DOHH2 (cell line): Measurements from ENCODE around the gene VIT.
"Not testable (repeated sequence)": the region's sequence is repeated elsewhere in the genome, so short reads cannot be mapped to it uniquely, and the experiment has no call there.

Experiments
- H3F3A ChIP-seq: fragments of 200-600 bp; sonication (generic), shearing (Covaris generic); 2 replicates; pipeline ENCODE4 v1.6.0; 2016; ENCODE audit warnings: antibody characterized with exemption, mild to moderate bottlenecking; ENCODE audit not compliant: control insufficient read depth, insufficient read depth
- H3K27ac ChIP-seq: fragments of 200-600 bp; sonication (generic); 2 replicates; pipeline ENCODE4 v1.5.1; 2014; ENCODE audit warnings: low read depth, mild to moderate bottlenecking, low read length, moderate library complexity
- H3K27me3 ChIP-seq: fragments of 200-600 bp; sonication (generic); 2 replicates; pipeline ENCODE4 v1.6.1; 2014; ENCODE audit warnings: mild to moderate bottlenecking, low read length, mixed read lengths; ENCODE audit not compliant: control insufficient read depth
- H3K36me3 ChIP-seq: fragments of 200-600 bp; sonication (generic); 2 replicates; pipeline ENCODE4 v1.6.1; 2014; ENCODE audit warnings: mild to moderate bottlenecking, low read length, moderate library complexity, mixed read lengths; ENCODE audit not compliant: control insufficient read depth
- H3K4me1 ChIP-seq: fragments of 200-600 bp; sonication (generic); 2 replicates; pipeline ENCODE4 v1.6.1; 2014; ENCODE audit warnings: mild to moderate bottlenecking, low read length, mixed read lengths; ENCODE audit not compliant: control insufficient read depth
- H3K4me2 ChIP-seq: fragments of 200-600 bp; sonication (generic); 2 replicates; pipeline ENCODE4 v1.6.0; 2014; ENCODE audit warnings: mild to moderate bottlenecking, low read length, moderate library complexity
- H3K4me3 ChIP-seq: fragments of 200-600 bp; sonication (generic); 2 replicates; pipeline ENCODE4 v1.5.1; 2014; ENCODE audit warnings: mild to moderate bottlenecking, low read length, mixed read lengths
- H3K79me2 ChIP-seq: fragments of 200-600 bp; sonication (generic); 2 replicates; pipeline ENCODE4 v1.6.1; 2014; ENCODE audit warnings: mild to moderate bottlenecking, low read length, mixed read lengths; ENCODE audit not compliant: control insufficient read depth
- H3K9me2 ChIP-seq: fragments of 200-600 bp; sonication (generic); replicated peaks from 2 replicates; pipeline ENCODE4 v1.6.1; 2014; ENCODE audit warnings: mild to moderate bottlenecking, low read length, mixed read lengths; ENCODE audit not compliant: control insufficient read depth
- H3K9me3 ChIP-seq: fragments of 200-600 bp; sonication (generic); 2 replicates; pipeline ENCODE4 v1.6.1; 2014; ENCODE audit warnings: antibody characterized with exemption, low read length, mixed read lengths; ENCODE audit not compliant: control insufficient read depth, insufficient read depth
- H4K20me1 ChIP-seq: fragments of 200-600 bp; sonication (generic); 2 replicates; pipeline ENCODE4 v1.6.0; 2014; ENCODE audit warnings: low read depth, mild to moderate bottlenecking, antibody characterized with exemption, low read length, moderate library complexity; ENCODE audit not compliant: control insufficient read depth, insufficient read depth
- EZH2phosphoT487 ChIP-seq: fragments of 200-600 bp; sonication (generic); IDR thresholded peaks from 2 replicates; pipeline ENCODE4 v1.6.1; 2017; ENCODE audit warnings: borderline replicate concordance, mild to moderate bottlenecking, antibody characterized with exemption, low read length, moderate library complexity, mixed read lengths
- TF ChIP-seq, protein P1 (sequence below): fragments of 200-600 bp; sonication (generic); IDR thresholded peaks from one replicate; pipeline ENCODE4 v1.5.1; 2014; ENCODE audit warnings: antibody characterized with exemption, mild to moderate bottlenecking, low read depth, low read length; ENCODE audit not compliant: poor library complexity, severe bottlenecking

The VIT gene

DNA sequence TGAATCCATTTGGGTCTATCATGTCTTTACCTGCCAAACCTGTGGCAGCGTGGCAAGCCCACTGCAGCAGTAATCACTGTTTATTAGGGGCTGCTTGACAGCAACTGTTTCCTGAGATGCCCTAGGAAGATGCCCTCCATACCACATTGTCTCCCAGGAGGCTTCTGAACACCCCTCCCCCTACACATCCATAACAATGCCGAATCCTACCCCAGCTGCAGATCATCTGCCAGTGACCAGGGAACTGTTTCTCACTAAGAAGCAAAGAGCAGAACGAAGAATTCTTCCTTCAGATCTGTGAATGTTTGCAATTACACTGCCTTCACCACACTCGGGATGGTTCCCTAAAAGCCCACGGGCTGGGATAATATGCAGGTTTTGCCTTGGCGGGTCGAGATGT lies 127.8 kb downstream of the VIT start:
- H3K27me3 ChIP-seq, result no peaks in the 10 kb centered on the region; the same call in 1 of the 2 replicates
- no peaks in the 10 kb centered on the region for H3K9me2 ChIP-seq
- H3K4me1 ChIP-seq, result no peaks in the 10 kb centered on the region
- TF ChIP-seq EZH2phosphoT487, result no peak
- TF ChIP-seq, protein P1, sequence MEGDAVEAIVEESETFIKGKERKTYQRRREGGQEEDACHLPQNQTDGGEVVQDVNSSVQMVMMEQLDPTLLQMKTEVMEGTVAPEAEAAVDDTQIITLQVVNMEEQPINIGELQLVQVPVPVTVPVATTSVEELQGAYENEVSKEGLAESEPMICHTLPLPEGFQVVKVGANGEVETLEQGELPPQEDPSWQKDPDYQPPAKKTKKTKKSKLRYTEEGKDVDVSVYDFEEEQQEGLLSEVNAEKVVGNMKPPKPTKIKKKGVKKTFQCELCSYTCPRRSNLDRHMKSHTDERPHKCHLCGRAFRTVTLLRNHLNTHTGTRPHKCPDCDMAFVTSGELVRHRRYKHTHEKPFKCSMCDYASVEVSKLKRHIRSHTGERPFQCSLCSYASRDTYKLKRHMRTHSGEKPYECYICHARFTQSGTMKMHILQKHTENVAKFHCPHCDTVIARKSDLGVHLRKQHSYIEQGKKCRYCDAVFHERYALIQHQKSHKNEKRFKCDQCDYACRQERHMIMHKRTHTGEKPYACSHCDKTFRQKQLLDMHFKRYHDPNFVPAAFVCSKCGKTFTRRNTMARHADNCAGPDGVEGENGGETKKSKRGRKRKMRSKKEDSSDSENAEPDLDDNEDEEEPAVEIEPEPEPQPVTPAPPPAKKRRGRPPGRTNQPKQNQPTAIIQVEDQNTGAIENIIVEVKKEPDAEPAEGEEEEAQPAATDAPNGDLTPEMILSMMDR, result no peak
- no peaks in the 10 kb centered on the region for H3F3A ChIP-seq
- H3K27ac ChIP-seq, result no peak overlapping the region
- no peaks in the 10 kb centered on the region for H3K9me3 ChIP-seq
- no peaks in the 10 kb centered on the region for H4K20me1 ChIP-seq
- no peaks in the 10 kb centered on the region for H3K79me2 ChIP-seq
- H3K36me3 ChIP-seq, result no peaks in the 10 kb centered on the region
- no peak overlapping the region for H3K4me3 ChIP-seq
- H3K4me2 ChIP-seq, result no peak overlapping the region

- not testable (repeated sequence) for H3K27me3 ChIP-seq, H3K4me2 ChIP-seq, H4K20me1 ChIP-seq, H3K9me2 ChIP-seq, H3K4me3 ChIP-seq, H3K27ac ChIP-seq, H3K36me3 ChIP-seq, H3K4me1 ChIP-seq, H3F3A ChIP-seq, H3K79me2 ChIP-seq, H3K9me3 ChIP-seq
Observed at GRCh38 chr2:36824683-36825082, 128.2 kb downstream of the VIT start.

DNA sequence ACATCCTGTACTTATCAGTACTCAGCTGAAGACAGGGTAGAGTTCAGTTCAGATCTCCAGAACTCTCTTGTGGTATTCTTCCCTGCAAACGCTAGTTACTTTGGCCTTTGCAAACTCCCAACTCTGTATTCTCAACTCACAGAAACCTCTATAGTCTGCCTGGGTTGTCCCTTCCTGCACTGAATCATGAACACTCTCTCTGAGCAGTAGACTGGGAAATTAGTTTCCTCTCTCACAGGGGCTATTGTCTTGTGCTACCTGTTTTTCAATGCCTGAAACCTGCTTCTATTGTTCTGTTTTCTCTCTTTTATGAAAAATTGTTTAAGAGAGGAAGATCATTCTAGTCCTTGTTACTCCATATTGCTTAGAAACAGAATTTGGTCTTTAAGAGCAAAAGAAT lies 134.7 kb downstream of the VIT start:
- H3K4me3 ChIP-seq, result no peak overlapping the region
- H3K79me2 ChIP-seq, result no peaks in the 10 kb centered on the region

GRCh38 chr2:36834203-36834602 lies 137.7 kb downstream of the VIT start:
- no peaks in the 10 kb centered on the region for H3K27me3 ChIP-seq
- H3K9me3 ChIP-seq, result no peaks in the 10 kb centered on the region
- TF ChIP-seq, protein P1, result no peak
- no peak for TF ChIP-seq EZH2phosphoT487
- no peak overlapping the region for H3K27ac ChIP-seq
- H3K9me2 ChIP-seq, result no peaks in the 10 kb centered on the region
- H3K4me2 ChIP-seq, result no peak overlapping the region
- H4K20me1 ChIP-seq, result no peaks in the 10 kb centered on the region
- no peak overlapping the region for H3K4me3 ChIP-seq
- no peaks in the 10 kb centered on the region for H3K36me3 ChIP-seq
- H3K79me2 ChIP-seq, result no peaks in the 10 kb centered on the region
- H3K4me1 ChIP-seq, result no peaks in the 10 kb centered on the region
- H3F3A ChIP-seq, result no peaks in the 10 kb centered on the region

More for the DNA sequence above, 134.7 kb downstream of the VIT start:
- H3K4me1 ChIP-seq, result no peaks in the 10 kb centered on the region
- no peaks in the 10 kb centered on the region for H3K9me3 ChIP-seq
- H3K27ac ChIP-seq, result no peak overlapping the region
- H3K27me3 ChIP-seq, result no peaks in the 10 kb centered on the region; the same call in 1 of the 2 replicates
- no peaks in the 10 kb centered on the region for H3K9me2 ChIP-seq
- no peaks in the 10 kb centered on the region for H3K36me3 ChIP-seq
- H4K20me1 ChIP-seq, result no peaks in the 10 kb centered on the region
- no peaks in the 10 kb centered on the region for H3F3A ChIP-seq
- H3K4me2 ChIP-seq, result no peak overlapping the region
- TF ChIP-seq EZH2phosphoT487, result no peak
- TF ChIP-seq, protein P1, result no peak
